GM12878 (cell line): ENCODE results near the gene PNLIPRP2. TPM values are rescaled to one million over a fixed set of nuclear protein-coding genes. Genes with fewer than 3 reads are reported as not detected.

Source experiments
- ATAC-seq: fragments of 200-7000 bp; cut with Tn5 transposase; 3 replicates; pipeline ENCODE4 v1.9.1; 2020; ENCODE audit warnings: mild to moderate bottlenecking, moderate library complexity
- BruUV-seq: library from RNA; stranded (reverse); fragments of 400-500 nt; replicated peaks from 2 replicates; lab custom pipeline; 2021; lab: Mats Ljungman, UMichigan
- CTCF ChIA-PET: fragments of 300-600 bp; sonication (Branson Sonifier 250); formaldehyde crosslinking; extraction: SDS; loops from one replicate; lab custom pipeline; 2021; ENCODE audit warnings: inconsistent platforms; lab: Yijun Ruan, JAX
- POLR2A ChIA-PET: fragments of 350-600 bp; formaldehyde crosslinking; extraction: SDS; loops from one replicate; lab custom pipeline; 2021; ENCODE audit warnings: inconsistent platforms; lab: Charles Lee
- RAD21 ChIA-PET: fragments of 300-600 bp; sonication (Branson Sonifier 250); formaldehyde crosslinking; loops from one replicate; lab custom pipeline; 2023; ENCODE audit warnings: antibody characterized with exemption; ENCODE audit not compliant: unreplicated experiment; lab: Charles Lee
- SMC1A ChIA-PET: fragments of 300-600 bp; sonication (Branson Sonifier 250); formaldehyde crosslinking; loops from one replicate; lab custom pipeline; 2023; ENCODE audit not compliant: unreplicated experiment, uncharacterized antibody; lab: Charles Lee
- DNase-seq: peaks from one replicate; pipeline ENCODE4 v3.0.0-alpha.2; 2011; ENCODE audit warnings: low read depth, low spot score
- FAIRE-seq: peaks from 3 replicates; lab custom pipeline; 2011; peaks lifted over from hg19 to GRCh38; lab: Jason Lieb, UNC
- H2AFZ ChIP-seq: 2 replicates; pipeline ENCODE4 v1.6.0; 2011; ENCODE audit warnings: low read depth, low read length, control low read depth; ENCODE audit not compliant: control insufficient read depth
- H3K27ac ChIP-seq: 2 replicates; pipeline ENCODE4 v1.5.1; 2011; ENCODE audit warnings: control low read depth; ENCODE audit not compliant: control insufficient read depth, insufficient read depth
- H3K27me3 ChIP-seq, 2 experiments: replicated peaks in 1 of 2; 2 replicates each; pipeline versions ENCODE4 v1.6.0 to v1.6.1; 2011; ENCODE audit warnings: low read length in 1 of 2; ENCODE audit not compliant: control insufficient read depth in 2 of 2, insufficient read depth in 2 of 2
- H3K36me3 ChIP-seq, 2 experiments: 2 replicates each; pipeline ENCODE4 v1.5.1; 2011; ENCODE audit warnings: low read length in 1 of 2; ENCODE audit not compliant: control insufficient read depth in 2 of 2, insufficient read depth in 2 of 2
- H3K4me1 ChIP-seq: 2 replicates; pipeline ENCODE4 v1.6.1; 2011; ENCODE audit warnings: mild to moderate bottlenecking, low read length, moderate library complexity, mixed read lengths; ENCODE audit not compliant: control insufficient read depth, insufficient read depth
- H3K4me2 ChIP-seq: 2 replicates; pipeline ENCODE4 v1.6.0; 2011; ENCODE audit warnings: control low read depth; ENCODE audit not compliant: control insufficient read depth, insufficient read depth
- H3K4me3 ChIP-seq: fragments of 200-600 bp; sonication (generic); 2 replicates; pipeline ENCODE4 v1.5.1; 2016
- H3K79me2 ChIP-seq: 2 replicates; pipeline ENCODE4 v1.6.0; 2011; ENCODE audit warnings: low read length; ENCODE audit not compliant: control insufficient read depth, insufficient read depth
- H3K9ac ChIP-seq: 2 replicates; pipeline ENCODE4 v1.8.0; 2011; ENCODE audit warnings: low read length, control low read depth, mixed read lengths; ENCODE audit not compliant: control insufficient read depth, insufficient read depth
- H3K9me3 ChIP-seq: replicated peaks from 3 replicates; pipeline ENCODE4 v1.5.1; 2011; ENCODE audit warnings: mild to moderate bottlenecking, low read length; ENCODE audit not compliant: control insufficient read depth, insufficient read depth
- H4K20me1 ChIP-seq: 2 replicates; pipeline ENCODE4 v1.6.0; 2011; ENCODE audit not compliant: control insufficient read depth, insufficient read depth
- ETV6 ChIP-seq, 2 experiments: fragments of 450-650 bp in 1 of 2; IDR thresholded peaks in 1 of 2; conservative IDR thresholded peaks in 1 of 2; 2 replicates each; pipeline ENCODE4 v1.6.1; 2014; ENCODE audit warnings: antibody characterized with exemption in 1 of 2, borderline replicate concordance in 1 of 2, low read depth in 1 of 2, mild to moderate bottlenecking in 1 of 2, moderate library complexity in 1 of 2
- FOXK2 ChIP-seq: fragments of 450-650 bp; IDR thresholded peaks from 2 replicates; pipeline ENCODE4 v1.6.1; 2017; ENCODE audit warnings: mild to moderate bottlenecking, moderate library complexity
- JUNB ChIP-seq: IDR thresholded peaks from 2 replicates; pipeline ENCODE4 v1.6.1; 2016; ENCODE audit warnings: antibody characterized with exemption, mild to moderate bottlenecking
- KLF5 ChIP-seq: fragments of 450-650 bp; IDR thresholded peaks from 2 replicates; pipeline ENCODE4 v1.6.1; 2014; ENCODE audit warnings: mild to moderate bottlenecking; ENCODE audit not compliant: partially characterized antibody
- MYB ChIP-seq: fragments of 150-350 bp; IDR thresholded peaks from 2 replicates; pipeline ENCODE4 v1.6.1; 2014; ENCODE audit warnings: mild to moderate bottlenecking, low read depth, low read length, borderline replicate concordance
- NFYB ChIP-seq: IDR thresholded peaks from 2 replicates; pipeline ENCODE4 v1.6.1; 2011; ENCODE audit warnings: low read depth, mild to moderate bottlenecking, low read length, improper control_type of control experiment, moderate library complexity; ENCODE audit not compliant: insufficient read depth
- SP1 ChIP-seq: IDR thresholded peaks from one replicate; pipeline ENCODE4 v1.6.1; 2011; ENCODE audit warnings: low read depth, low read length
- YY1 ChIP-seq: IDR thresholded peaks from 2 replicates; pipeline ENCODE4 v1.6.1; 2011; ENCODE audit warnings: low read depth, mild to moderate bottlenecking, low read length
- WGBS: methylation state at CpG from one replicate; pipeline ENCODE4 v1.1.6; 2016; ENCODE audit warnings: low lambda C conversion rate; ENCODE audit not compliant: insufficient replicate concordance, insufficient coverage; ENCODE audit errors: missing lambda C conversion rate; 5-methylcytosine and 5-hydroxymethylcytosine counted together
- in situ Hi-C: fragments of 300-500 bp; cut with MboI; formaldehyde crosslinking; loops from 9 replicates; pipeline ENCODE4 v1.14.3; 2018; ENCODE audit warnings: mixed read lengths
- intact Hi-C: fragments of 100-400 bp; cut with micrococcal nuclease; formaldehyde crosslinking; loops from one replicate; pipeline ENCODE4 v1.14.2; 2022; ENCODE audit not compliant: unreplicated experiment
- polyA plus RNA-seq, 11 experiments: library from polyadenylated mRNA; depleted of rRNA in 4 of 11; unstranded in 6 of 11; stranded (reverse) in 5 of 11; fragments of >200 nt; fragmentation: Nextera tagmentation in 4 of 11; fragmentation: Illumina TruSeq in 1 of 11; extraction: Ambion mirVana in 4 of 11; extraction: Trizol in 1 of 11; gene quantifications; 1 replicate in 1 of 11; 2 replicates in 10 of 11; pipeline versions ENCODE4 v1.2.1 to v1.2.3, GENCODE V29; 2011 to 2016; ENCODE audit warnings: inconsistent platforms in 2 of 11, missing spikeins in 2 of 11, low read depth in 1 of 11
- total RNA-seq, 4 experiments: library from RNA; depleted of rRNA in 3 of 4; stranded (reverse); fragments of >200 nt in 3 of 4; fragmentation: Illumina TruSeq in 1 of 4; extraction: Trizol in 1 of 4; gene quantifications; 2 replicates each; pipeline versions ENCODE4 v1.2.1 to v1.2.3, GENCODE V29; 2013 to 2021
- TF ChIP-seq, protein P1 (sequence below): IDR thresholded peaks from 2 replicates; pipeline ENCODE4 v1.6.1; 2012; ENCODE audit warnings: low read depth, low read length, improper control_type of control experiment

PNLIPRP2 gene
- total and polyA plus RNA-seq, 10 of the 15 experiments (the other 5 are each of a cell fraction or from before 2014, with no cell fraction given) = 0.33 TPM; not detected in 9

DNA sequence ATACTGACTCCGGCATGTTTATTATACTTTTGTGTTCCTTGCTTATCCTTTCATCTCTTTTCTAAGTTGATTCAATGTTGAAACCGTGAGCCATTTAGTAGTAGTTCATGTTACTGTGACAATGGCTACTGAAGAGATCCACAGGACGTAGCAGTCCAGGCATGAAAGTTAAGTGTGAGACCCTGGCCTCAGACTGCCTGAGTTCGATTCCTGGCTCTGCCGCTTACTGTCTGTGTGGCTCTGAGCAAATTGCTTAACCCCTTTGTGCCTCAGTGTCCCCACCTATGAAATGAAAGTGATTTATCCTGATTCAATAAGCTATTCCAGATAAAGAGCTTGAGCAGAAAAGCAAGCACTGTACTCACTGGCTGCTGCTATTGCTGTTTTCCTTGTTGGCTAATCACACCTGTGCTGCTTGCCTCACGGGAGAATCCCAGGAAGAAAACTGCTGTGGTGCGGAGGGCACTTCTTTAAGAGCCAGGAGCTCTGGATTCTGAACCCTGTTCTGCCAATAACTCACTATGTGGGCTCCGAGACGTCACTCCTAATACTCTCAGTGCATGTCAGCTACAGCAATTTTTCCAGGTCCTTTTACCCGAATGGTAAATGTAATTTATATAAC, 38.4 kb downstream of the PNLIPRP2 start (continued):
- TF ChIP-seq FOXK2 = no peak
- no peak for TF ChIP-seq JUNB
- TF ChIP-seq ETV6 (conservative IDR thresholded peaks at IDR 0.05 in 1 of 2, IDR thresholded peaks at IDR 0.05 in 1 of 2; ENCODE audit: borderline replicate concordance in 1 of 2, low read depth in 1 of 2) = no peak
- TF ChIP-seq, all 136 proteins: peak for 0

DNA sequence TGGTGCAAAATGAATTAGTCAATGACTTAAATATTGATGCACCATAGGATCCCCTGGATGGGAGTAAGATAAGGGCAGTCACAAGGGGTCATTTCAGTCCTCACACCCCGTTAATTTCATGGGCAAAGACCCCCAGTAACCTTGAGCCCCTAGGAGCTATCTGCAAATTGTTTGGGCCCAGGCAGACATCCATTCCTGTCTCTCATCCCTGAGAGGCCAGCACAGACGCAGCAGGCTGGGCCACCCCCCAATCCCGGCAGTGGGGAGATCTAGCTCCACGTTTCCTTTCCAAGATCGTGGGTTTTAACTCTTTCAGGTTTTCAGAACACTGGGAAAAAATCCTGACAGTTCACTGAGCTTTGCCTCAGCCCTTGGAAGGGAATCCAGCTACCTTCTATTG, 40.1 kb downstream of the PNLIPRP2 start:
- Histone ChIP-seq H3K79me2 (no peaks in the 10 kb centered on the region), H3K27ac (no peak overlapping the region), H3K9me3 (no peaks in the 10 kb centered on the region), H3K4me1 (no peaks in the 10 kb centered on the region), H3K36me3 (no peaks in the 10 kb centered on the region), H2AFZ (no peak overlapping the region), H3K27me3 (no peaks in the 10 kb centered on the region; a peak in 1 of 4 replicates), H3K9ac (no peak overlapping the region), H3K4me2 (no peak overlapping the region), H4K20me1 (no peaks in the 10 kb centered on the region), H3K4me3 (no peak overlapping the region)
- RAD21 ChIA-PET = no interaction called here
- no TSS peak for BruUV-seq
- SMC1A ChIA-PET = no interaction called here
- POLR2A ChIA-PET = no interaction called here
- FAIRE-seq (no peak), ATAC-seq (no peak), DNase-seq (no peak)
- CTCF ChIA-PET = interaction anchor here (1.7 kb wide), 1 partner anchor 21 kb away, joined by 6 read pairs; no protein-coding TSS in a partner anchor
- intact Hi-C loops (no loop called here), in situ Hi-C loops (no loop called here)
- WGBS = 33% methylated on average over 5 of the region's 5 CpGs
- TF ChIP-seq NFYB (no peak), MYB (no peak), SP1 (no peak), JUNB (no peak), KLF5 (no peak), YY1 (no peak)
- TF ChIP-seq, protein P1, sequence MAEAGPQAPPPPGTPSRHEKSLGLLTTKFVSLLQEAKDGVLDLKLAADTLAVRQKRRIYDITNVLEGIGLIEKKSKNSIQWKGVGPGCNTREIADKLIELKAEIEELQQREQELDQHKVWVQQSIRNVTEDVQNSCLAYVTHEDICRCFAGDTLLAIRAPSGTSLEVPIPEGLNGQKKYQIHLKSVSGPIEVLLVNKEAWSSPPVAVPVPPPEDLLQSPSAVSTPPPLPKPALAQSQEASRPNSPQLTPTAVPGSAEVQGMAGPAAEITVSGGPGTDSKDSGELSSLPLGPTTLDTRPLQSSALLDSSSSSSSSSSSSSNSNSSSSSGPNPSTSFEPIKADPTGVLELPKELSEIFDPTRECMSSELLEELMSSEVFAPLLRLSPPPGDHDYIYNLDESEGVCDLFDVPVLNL = no peak
